ENCODE measurements around the gene TLL1. TPM values are rescaled to one million over a fixed set of nuclear protein-coding genes. Genes with fewer than 3 reads are reported as not detected.

Gene TLL1
- polyA plus RNA-seq, 1 of the 3 experiments (the other 2 are of a cell fraction) = 0.07 TPM

GRCh38 chr4:165844161-165844560 lies 28.9 kb upstream of the TLL1 start:
- H3K27ac ChIP-seq (ENCODE audit: low read depth in 2 of 2, low read length in 1 of 2) = no peak overlapping the region
- WGBS (ENCODE audit: low lambda C conversion rate) = 27% methylated on average over 7 of the region's 7 CpGs

More at GRCh38 chr4:165844161-165844560, 28.9 kb upstream of the TLL1 start:
- H3K4me2 ChIP-seq = no peak overlapping the region
- no peaks in the 10 kb centered on the region for H3K4me1 ChIP-seq (ENCODE audit: control insufficient read depth in 1 of 2, insufficient read depth in 2 of 2, low read depth in 1 of 2, low read length in 1 of 2)
- ChIA-PET CTCF (no interaction called here), POLR2A (no interaction called here)
- no peaks in the 10 kb centered on the region for H4K20me1 ChIP-seq (ENCODE audit: insufficient read depth)
- no peaks in the 10 kb centered on the region for H3F3A ChIP-seq (replicated peaks; ENCODE audit: insufficient read depth)
- H3K79me2 ChIP-seq (ENCODE audit: insufficient read depth) = no peaks in the 10 kb centered on the region
- H3K27me3 ChIP-seq (ENCODE audit: insufficient read depth) = no peaks in the 10 kb centered on the region; the same call in 1 of the 2 replicates
- H3K9me2 ChIP-seq = no peaks in the 10 kb centered on the region
- H3K4me3 ChIP-seq (ENCODE audit: low read depth in 2 of 2, low read length in 1 of 2) = no peak overlapping the region
- no peak overlapping the region for H2AFZ ChIP-seq (ENCODE audit: low read depth)
- H3K9me3 ChIP-seq = no peaks in the 10 kb centered on the region
- no peak overlapping the region for H3K9ac ChIP-seq
- DNase-seq = no peak
- H3K36me3 ChIP-seq (replicated peaks in 1 of 2; ENCODE audit: control insufficient read depth in 1 of 2, insufficient read depth in 2 of 2, low read length in 1 of 2) = no peaks in the 10 kb centered on the region
- TF ChIP-seq RXRA (IDR thresholded peaks at IDR 0.05; ENCODE audit: borderline replicate concordance, low read depth) (no peak), EZH2phosphoT487 (IDR thresholded peaks at IDR 0.05; ENCODE audit: borderline replicate concordance, low read depth) (no peak), NRF1 (IDR thresholded peaks at IDR 0.05; ENCODE audit: low read depth, low read length) (no peak), ELF1 (IDR thresholded peaks at IDR 0.05) (no peak), MXI1 (IDR thresholded peaks at IDR 0.05; ENCODE audit: low read depth, low read length) (no peak), IRF3 (IDR thresholded peaks at IDR 0.05; ENCODE audit: low read depth, low read length) (no peak), FOXJ3 (CRISPR knock-in tag; IDR thresholded peaks at IDR 0.05) (no peak), CTCF (IDR thresholded peaks at IDR 0.05) (no peak), GATA2 (CRISPR knock-in tag; IDR thresholded peaks at IDR 0.05) (no peak), RAD21 (IDR thresholded peaks at IDR 0.05; ENCODE audit: low read length) (no peak), SMC3 (IDR thresholded peaks at IDR 0.05; ENCODE audit: low read depth, low read length) (no peak), GABPA (IDR thresholded peaks at IDR 0.05; ENCODE audit: low read depth) (no peak), USF2 (IDR thresholded peaks at IDR 0.05; ENCODE audit: borderline replicate concordance, low read depth, low read length) (no peak), RCOR1 (IDR thresholded peaks at IDR 0.05; ENCODE audit: low read length) (no peak), PBX3 (IDR thresholded peaks at IDR 0.05) (no peak), SIN3A (IDR thresholded peaks at IDR 0.05; ENCODE audit: borderline replicate concordance, low read depth, low read length) (no peak), ZBTB33 (IDR thresholded peaks at IDR 0.05; ENCODE audit: borderline replicate concordance, low read depth) (no peak), YY1 (IDR thresholded peaks at IDR 0.05; ENCODE audit: low read depth) (no peak), POLR2AphosphoS5 (IDR thresholded peaks at IDR 0.05; ENCODE audit: low read depth, low read length) (no peak), FOXM1 (IDR thresholded peaks at IDR 0.05; ENCODE audit: low read depth) (no peak)

Data from SK-N-SH (cell line).